HepG2 (cell line): Measurements from ENCODE around the gene HENMT1. TPM values are rescaled to one million over a fixed set of nuclear protein-coding genes. Genes with fewer than 3 reads are reported as not detected.

Experiments used
- HDAC6 ChIP-seq: fragments of 200-600 bp; sonication (generic); IDR thresholded peaks from 2 replicates; pipeline ENCODE4 v1.7.0; 2017; ENCODE audit warnings: mild to moderate bottlenecking, antibody characterized with exemption, low read length, low read depth
- KLF16 ChIP-seq, 2 experiments: sonication (generic) in 1 of 2; formaldehyde crosslinking in 1 of 2; IDR thresholded peaks; 2 replicates each; pipeline versions ENCODE4 v1.6.1 to v1.8.0; 2016 to 2023; ENCODE audit warnings: missing genetic modification reagents in 2 of 2, missing compliant biosample characterization in 1 of 2
- MYNN ChIP-seq: sonication (generic); formaldehyde crosslinking; IDR thresholded peaks from 2 replicates; pipeline ENCODE4 v1.4.0; 2020; ENCODE audit warnings: mild to moderate bottlenecking, low read depth, missing genetic modification reagents
- NR1H2 ChIP-seq: sonication (generic); formaldehyde crosslinking; IDR thresholded peaks from 2 replicates; pipeline ENCODE4 v1.8.1; 2022; ENCODE audit warnings: low read depth, missing genetic modification reagents, borderline replicate concordance
- POLR2A ChIP-seq, 2 experiments: IDR thresholded peaks; 2 replicates each; pipeline ENCODE4 v1.6.1; 2011; ENCODE audit warnings: low read depth in 2 of 2, low read length in 2 of 2, mild to moderate bottlenecking in 1 of 2, moderate library complexity in 1 of 2; ENCODE audit not compliant: insufficient read depth in 1 of 2
- RCOR2 ChIP-seq: IDR thresholded peaks from 2 replicates; pipeline ENCODE4 v1.6.1; 2016; ENCODE audit warnings: missing biosample characterization, missing genetic modification reagents
- RFX3 ChIP-seq: IDR thresholded peaks from 2 replicates; pipeline ENCODE4 v1.6.1; 2016; ENCODE audit warnings: missing biosample characterization, missing genetic modification reagents
- SRSF9 ChIP-seq: fragments of 200-400 bp; formaldehyde crosslinking; IDR thresholded peaks from 2 replicates; pipeline ENCODE4 v1.6.1; 2018; ENCODE audit warnings: borderline replicate concordance, mild to moderate bottlenecking, low read depth, low read length; ENCODE audit not compliant: insufficient read depth, poor library complexity, severe bottlenecking
- ZNF326 ChIP-seq: sonication (generic); formaldehyde crosslinking; IDR thresholded peaks from 2 replicates; pipeline ENCODE4 v1.4.0; 2020; ENCODE audit warnings: missing genetic modification reagents, borderline replicate concordance
- ZNF430 ChIP-seq: sonication (generic); formaldehyde crosslinking; IDR thresholded peaks from 2 replicates; pipeline ENCODE4 v1.9.0; 2021; ENCODE audit warnings: mild to moderate bottlenecking, missing genetic modification reagents
- ZNF550 ChIP-seq: sonication (generic); formaldehyde crosslinking; IDR thresholded peaks from 2 replicates; pipeline ENCODE4 v1.4.0; 2020; ENCODE audit warnings: mild to moderate bottlenecking, missing genetic modification reagents, borderline replicate concordance
- ZNF775 ChIP-seq: sonication (generic); formaldehyde crosslinking; IDR thresholded peaks from 2 replicates; pipeline ENCODE4 v1.4.0; 2020; ENCODE audit warnings: missing genetic modification reagents, mild to moderate bottlenecking, moderate library complexity, borderline replicate concordance
- polyA plus RNA-seq, 8 experiments: library from polyadenylated mRNA; depleted of rRNA in 3 of 8; stranded (reverse) in 7 of 8; unstranded in 1 of 8; fragments of >200 nt; fragmentation: Illumina TruSeq in 4 of 8; extraction: Trizol in 4 of 8; gene quantifications; 2 replicates each; pipeline versions ENCODE4 v1.2.1 to v1.2.3, GENCODE V29; 2011 to 2016; ENCODE audit warnings: low read depth in 4 of 8, missing spikeins in 1 of 8, mixed read lengths in 1 of 8; ENCODE audit not compliant: insufficient read depth in 1 of 8
- total RNA-seq, 5 experiments: library from RNA; depleted of rRNA; stranded (reverse); fragments of >200 nt; fragmentation: Illumina TruSeq; extraction: Trizol; gene quantifications; 2 replicates each; pipeline ENCODE4 v1.2.3, GENCODE V29; 2016; ENCODE audit warnings: low read depth in 1 of 5
- TF ChIP-seq, protein P1 (sequence below): IDR thresholded peaks from 2 replicates; pipeline ENCODE4 v1.6.1; 2016; ENCODE audit warnings: missing compliant biosample characterization, missing genetic modification reagents, borderline replicate concordance
- TF ChIP-seq, protein P2 (sequence below): sonication (generic); formaldehyde crosslinking; IDR thresholded peaks from one replicate; pipeline ENCODE4 v1.5.1; 2020; ENCODE audit warnings: mild to moderate bottlenecking, missing genetic modification reagents; ENCODE audit errors: not compliant biosample characterization
- TF ChIP-seq, protein P3 (sequence below): sonication (generic); formaldehyde crosslinking; IDR thresholded peaks from 2 replicates; pipeline ENCODE4 v1.5.0; 2020; ENCODE audit warnings: mild to moderate bottlenecking, missing genetic modification reagents

The HENMT1 gene
- total and polyA plus RNA-seq, 2 of the 13 experiments (the other 11 are each of a cell fraction or from before 2014, with no cell fraction given), result not detected

DNA sequence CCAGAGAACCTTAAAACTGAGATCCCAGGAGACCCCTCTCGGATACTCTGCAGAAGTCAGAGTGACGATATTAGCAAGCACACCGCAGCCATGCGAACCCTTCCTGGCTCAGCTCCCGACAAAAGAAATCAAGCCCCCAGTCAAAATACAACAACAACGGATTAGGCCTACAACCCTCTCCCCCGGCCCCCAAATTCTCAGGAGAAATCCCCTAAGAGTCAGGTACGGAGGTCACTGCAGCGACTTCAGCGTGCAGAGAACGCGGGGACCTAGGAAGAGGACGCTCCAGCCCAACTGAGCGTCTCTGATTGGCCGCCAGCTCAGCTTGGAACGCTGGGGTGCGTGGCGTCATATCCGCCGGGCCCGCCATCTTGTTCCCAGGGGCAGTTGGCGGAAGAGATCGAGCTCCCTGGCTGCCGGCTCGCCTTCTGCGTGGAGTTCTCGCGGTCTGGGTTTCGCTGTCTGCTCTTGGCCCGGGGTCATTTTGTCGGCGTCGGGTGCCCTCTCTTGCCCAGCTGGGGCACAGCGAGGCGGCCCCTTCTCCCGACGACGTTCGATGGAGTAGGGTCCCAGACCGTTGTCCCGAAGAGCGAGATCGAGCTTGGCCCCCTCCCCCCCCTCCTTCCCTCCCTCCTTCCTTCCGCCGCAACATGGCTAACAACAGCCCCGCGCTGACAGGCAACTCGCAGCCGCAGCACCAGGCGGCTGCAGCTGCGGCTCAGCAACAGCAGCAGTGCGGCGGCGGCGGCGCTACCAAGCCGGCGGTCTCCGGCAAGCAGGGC is 31.2 kb upstream of the HENMT1 start, which contains the start of gene PRPF38B (continued):
- TF ChIP-seq, protein P1, sequence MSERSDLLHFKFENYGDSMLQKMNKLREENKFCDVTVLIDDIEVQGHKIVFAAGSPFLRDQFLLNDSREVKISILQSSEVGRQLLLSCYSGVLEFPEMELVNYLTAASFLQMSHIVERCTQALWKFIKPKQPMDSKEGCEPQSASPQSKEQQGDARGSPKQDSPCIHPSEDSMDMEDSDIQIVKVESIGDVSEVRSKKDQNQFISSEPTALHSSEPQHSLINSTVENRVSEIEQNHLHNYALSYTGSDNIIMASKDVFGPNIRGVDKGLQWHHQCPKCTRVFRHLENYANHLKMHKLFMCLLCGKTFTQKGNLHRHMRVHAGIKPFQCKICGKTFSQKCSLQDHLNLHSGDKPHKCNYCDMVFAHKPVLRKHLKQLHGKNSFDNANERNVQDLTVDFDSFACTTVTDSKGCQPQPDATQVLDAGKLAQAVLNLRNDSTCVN (CRISPR knock-in tag), result 0 out of 2 replicates have a peak, but pooled peaks have one; percentile 38
- peak in 1 of 2 experiments; percentile 80; a peak in 2 of 4 replicates for TF ChIP-seq KLF16 (CRISPR knock-in tag; IDR thresholded peaks at IDR 0.05)
- TF ChIP-seq HDAC6, result no peak
- TF ChIP-seq, protein P2, sequence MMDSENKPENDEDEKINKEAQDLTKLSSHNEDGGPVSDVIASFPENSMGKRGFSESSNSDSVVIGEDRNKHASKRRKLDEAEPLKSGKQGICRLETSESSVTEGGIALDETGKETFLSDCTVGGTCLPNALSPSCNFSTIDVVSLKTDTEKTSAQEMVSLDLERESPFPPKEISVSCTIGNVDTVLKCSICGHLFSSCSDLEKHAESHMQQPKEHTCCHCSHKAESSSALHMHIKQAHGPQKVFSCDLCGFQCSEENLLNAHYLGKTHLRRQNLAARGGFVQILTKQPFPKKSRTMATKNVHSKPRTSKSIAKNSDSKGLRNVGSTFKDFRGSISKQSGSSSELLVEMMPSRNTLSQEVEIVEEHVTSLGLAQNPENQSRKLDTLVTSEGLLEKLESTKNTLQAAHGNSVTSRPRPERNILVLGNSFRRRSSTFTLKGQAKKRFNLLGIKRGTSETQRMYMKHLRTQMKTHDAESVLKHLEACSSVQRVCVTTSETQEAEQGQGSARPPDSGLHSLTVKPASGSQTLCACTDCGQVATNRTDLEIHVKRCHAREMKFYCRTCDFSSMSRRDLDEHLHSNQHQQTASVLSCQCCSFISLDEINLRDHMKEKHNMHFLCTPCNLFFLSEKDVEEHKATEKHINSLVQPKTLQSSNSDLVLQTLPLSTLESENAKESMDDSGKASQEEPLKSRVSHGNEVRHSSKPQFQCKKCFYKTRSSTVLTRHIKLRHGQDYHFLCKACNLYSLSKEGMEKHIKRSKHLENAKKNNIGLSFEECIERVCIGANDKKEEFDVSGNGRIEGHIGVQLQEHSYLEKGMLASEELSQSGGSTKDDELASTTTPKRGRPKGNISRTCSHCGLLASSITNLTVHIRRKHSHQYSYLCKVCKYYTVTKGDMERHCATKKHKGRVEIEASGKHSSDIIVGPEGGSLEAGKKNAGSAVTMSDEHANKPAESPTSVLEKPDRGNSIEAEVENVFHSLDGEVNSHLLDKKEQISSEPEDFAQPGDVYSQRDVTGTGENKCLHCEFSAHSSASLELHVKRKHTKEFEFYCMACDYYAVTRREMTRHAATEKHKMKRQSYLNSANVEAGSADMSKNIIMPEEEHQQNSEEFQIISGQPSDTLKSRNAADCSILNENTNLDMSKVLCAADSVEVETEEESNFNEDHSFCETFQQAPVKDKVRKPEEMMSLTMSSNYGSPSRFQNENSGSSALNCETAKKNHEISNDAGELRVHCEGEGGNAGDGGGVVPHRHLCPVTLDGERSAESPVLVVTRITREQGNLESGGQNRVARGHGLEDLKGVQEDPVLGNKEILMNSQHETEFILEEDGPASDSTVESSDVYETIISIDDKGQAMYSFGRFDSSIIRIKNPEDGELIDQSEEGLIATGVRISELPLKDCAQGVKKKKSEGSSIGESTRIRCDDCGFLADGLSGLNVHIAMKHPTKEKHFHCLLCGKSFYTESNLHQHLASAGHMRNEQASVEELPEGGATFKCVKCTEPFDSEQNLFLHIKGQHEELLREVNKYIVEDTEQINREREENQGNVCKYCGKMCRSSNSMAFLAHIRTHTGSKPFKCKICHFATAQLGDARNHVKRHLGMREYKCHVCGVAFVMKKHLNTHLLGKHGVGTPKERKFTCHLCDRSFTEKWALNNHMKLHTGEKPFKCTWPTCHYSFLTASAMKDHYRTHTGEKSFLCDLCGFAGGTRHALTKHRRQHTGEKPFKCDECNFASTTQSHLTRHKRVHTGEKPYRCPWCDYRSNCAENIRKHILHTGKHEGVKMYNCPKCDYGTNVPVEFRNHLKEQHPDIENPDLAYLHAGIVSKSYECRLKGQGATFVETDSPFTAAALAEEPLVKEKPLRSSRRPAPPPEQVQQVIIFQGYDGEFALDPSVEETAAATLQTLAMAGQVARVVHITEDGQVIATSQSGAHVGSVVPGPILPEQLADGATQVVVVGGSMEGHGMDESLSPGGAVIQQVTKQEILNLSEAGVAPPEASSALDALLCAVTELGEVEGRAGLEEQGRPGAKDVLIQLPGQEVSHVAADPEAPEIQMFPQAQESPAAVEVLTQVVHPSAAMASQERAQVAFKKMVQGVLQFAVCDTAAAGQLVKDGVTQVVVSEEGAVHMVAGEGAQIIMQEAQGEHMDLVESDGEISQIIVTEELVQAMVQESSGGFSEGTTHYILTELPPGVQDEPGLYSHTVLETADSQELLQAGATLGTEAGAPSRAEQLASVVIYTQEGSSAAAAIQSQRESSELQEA, result no peak
- TF ChIP-seq ZNF430 (CRISPR knock-in tag), result 0 out of 2 replicates have a peak, but pooled peaks have one; percentile 56
- TF ChIP-seq ZNF326 (CRISPR knock-in tag), result no peak
- TF ChIP-seq ZNF550 (CRISPR knock-in tag), result no peak
- no peak for TF ChIP-seq MYNN (CRISPR knock-in tag)
- no peak for TF ChIP-seq RFX3 (CRISPR knock-in tag)
- peak; percentile 92 to 94 for TF ChIP-seq POLR2A (IDR thresholded peaks at IDR 0.05; ENCODE audit: insufficient read depth in 1 of 2, low read depth in 2 of 2, low read length in 2 of 2)
- no peak for TF ChIP-seq RCOR2
- TF ChIP-seq, protein P3, sequence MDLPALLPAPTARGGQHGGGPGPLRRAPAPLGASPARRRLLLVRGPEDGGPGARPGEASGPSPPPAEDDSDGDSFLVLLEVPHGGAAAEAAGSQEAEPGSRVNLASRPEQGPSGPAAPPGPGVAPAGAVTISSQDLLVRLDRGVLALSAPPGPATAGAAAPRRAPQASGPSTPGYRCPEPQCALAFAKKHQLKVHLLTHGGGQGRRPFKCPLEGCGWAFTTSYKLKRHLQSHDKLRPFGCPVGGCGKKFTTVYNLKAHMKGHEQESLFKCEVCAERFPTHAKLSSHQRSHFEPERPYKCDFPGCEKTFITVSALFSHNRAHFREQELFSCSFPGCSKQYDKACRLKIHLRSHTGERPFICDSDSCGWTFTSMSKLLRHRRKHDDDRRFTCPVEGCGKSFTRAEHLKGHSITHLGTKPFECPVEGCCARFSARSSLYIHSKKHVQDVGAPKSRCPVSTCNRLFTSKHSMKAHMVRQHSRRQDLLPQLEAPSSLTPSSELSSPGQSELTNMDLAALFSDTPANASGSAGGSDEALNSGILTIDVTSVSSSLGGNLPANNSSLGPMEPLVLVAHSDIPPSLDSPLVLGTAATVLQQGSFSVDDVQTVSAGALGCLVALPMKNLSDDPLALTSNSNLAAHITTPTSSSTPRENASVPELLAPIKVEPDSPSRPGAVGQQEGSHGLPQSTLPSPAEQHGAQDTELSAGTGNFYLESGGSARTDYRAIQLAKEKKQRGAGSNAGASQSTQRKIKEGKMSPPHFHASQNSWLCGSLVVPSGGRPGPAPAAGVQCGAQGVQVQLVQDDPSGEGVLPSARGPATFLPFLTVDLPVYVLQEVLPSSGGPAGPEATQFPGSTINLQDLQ (CRISPR knock-in tag), result peak; percentile 72; the same call in 1 of the 2 replicates
- TF ChIP-seq SRSF9, result no peak
- no peak for TF ChIP-seq NR1H2
- TF ChIP-seq ZNF775 (CRISPR knock-in tag), result peak; percentile 61; the same call in 1 of the 2 replicates
